ENCODE measurements around the gene TRIM10.
A peak's percentile ranks its signal among the peaks of the same experiment; 100 is the strongest.

The TRIM10 gene

GRCh38 chr6:30152016-30152673 lies 8.9 kb downstream of the TRIM10 start:
- DNase-seq (ENCODE audit: low read depth): no peak
- TF ChIP-seq, protein P1, sequence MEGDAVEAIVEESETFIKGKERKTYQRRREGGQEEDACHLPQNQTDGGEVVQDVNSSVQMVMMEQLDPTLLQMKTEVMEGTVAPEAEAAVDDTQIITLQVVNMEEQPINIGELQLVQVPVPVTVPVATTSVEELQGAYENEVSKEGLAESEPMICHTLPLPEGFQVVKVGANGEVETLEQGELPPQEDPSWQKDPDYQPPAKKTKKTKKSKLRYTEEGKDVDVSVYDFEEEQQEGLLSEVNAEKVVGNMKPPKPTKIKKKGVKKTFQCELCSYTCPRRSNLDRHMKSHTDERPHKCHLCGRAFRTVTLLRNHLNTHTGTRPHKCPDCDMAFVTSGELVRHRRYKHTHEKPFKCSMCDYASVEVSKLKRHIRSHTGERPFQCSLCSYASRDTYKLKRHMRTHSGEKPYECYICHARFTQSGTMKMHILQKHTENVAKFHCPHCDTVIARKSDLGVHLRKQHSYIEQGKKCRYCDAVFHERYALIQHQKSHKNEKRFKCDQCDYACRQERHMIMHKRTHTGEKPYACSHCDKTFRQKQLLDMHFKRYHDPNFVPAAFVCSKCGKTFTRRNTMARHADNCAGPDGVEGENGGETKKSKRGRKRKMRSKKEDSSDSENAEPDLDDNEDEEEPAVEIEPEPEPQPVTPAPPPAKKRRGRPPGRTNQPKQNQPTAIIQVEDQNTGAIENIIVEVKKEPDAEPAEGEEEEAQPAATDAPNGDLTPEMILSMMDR (IDR thresholded peaks at IDR 0.05; ENCODE audit: low read depth, low read length, missing control alignments): no peak

GRCh38 chr6:30151580-30151979 lies 9.4 kb downstream of the TRIM10 start:
- H3K4me3 ChIP-seq (ENCODE audit: low read depth, low read length): no peak overlapping the region
- no peak for DNase-seq (ENCODE audit: low read depth)
- TF ChIP-seq, protein P1 (IDR thresholded peaks at IDR 0.05; ENCODE audit: low read depth, low read length, missing control alignments): no peak

More at GRCh38 chr6:30152016-30152673, 8.9 kb downstream of the TRIM10 start:
- no peak overlapping the region for H3K4me3 ChIP-seq (ENCODE audit: low read depth, low read length)

DNA sequence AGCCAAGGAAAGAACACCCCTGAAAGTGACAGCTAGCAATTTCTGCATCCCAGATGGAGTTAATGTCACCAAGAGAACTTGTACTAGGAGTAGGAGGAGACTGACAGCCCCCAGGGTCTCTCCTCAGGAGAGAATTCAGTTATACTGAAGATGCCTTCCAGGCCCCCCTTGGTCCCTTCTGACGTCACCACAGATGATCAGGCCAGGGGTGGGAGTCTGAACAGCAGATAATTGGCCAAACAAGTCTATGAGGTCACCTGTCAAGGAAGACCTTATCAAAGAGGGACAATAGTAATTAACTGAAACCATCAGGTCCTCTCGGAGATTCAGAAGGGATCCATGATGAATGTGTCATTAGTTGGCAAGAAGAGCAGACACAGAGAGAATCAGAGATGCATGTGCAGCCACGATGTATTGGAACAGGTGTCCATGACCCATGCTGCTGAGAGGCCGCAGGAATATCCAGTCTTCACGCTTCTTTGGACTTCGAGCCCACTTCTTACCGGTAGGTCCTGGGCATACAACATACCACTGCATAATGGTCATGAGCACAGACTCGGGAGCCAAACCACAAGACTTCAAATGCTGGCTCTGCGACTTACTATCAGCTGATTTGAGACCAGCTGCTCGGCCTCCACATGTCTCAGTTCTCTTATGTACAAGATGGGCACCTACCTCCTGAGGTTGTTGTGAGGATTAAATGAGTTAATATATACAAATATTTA lies 10.2 kb downstream of the TRIM10 start:
- TF ChIP-seq, protein P1 (IDR thresholded peaks at IDR 0.05; ENCODE audit: low read depth, low read length, missing control alignments): no peak
- H3K4me3 ChIP-seq (ENCODE audit: low read depth, low read length): no peak overlapping the region
- DNase-seq (ENCODE audit: low read depth): no peak

GRCh38 chr6:30149858-30150550 lies 11.0 kb downstream of the TRIM10 start:
- no peak overlapping the region for H3K4me3 ChIP-seq (ENCODE audit: low read depth, low read length)
- no peak for DNase-seq (ENCODE audit: low read depth)
- TF ChIP-seq, protein P1 (IDR thresholded peaks at IDR 0.05; ENCODE audit: low read depth, low read length, missing control alignments): no peak

DNA sequence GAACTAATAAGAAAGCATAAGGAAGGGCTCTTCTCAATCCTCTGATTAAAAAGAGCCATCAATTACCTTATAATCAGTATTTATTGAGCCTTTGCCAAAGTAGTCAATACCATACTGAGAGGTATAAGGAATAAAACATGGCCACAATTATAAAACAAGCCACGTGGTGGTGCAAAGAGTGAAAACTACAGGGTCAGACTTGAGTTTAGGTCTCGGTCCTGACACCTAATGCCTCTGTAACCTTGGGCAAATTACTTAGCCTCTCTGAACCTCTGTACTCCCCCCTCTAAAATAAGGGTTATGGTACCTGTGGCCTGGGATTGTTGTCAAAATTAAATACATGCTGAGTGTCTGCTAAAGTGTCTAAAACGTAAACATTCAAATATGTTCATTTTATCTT lies 11.8 kb downstream of the TRIM10 start:
- DNase-seq (ENCODE audit: low read depth): no peak
- H3K4me3 ChIP-seq (ENCODE audit: low read depth, low read length): no peak overlapping the region
- TF ChIP-seq, protein P1 (IDR thresholded peaks at IDR 0.05; ENCODE audit: low read depth, low read length, missing control alignments): peak; percentile 3

DNA sequence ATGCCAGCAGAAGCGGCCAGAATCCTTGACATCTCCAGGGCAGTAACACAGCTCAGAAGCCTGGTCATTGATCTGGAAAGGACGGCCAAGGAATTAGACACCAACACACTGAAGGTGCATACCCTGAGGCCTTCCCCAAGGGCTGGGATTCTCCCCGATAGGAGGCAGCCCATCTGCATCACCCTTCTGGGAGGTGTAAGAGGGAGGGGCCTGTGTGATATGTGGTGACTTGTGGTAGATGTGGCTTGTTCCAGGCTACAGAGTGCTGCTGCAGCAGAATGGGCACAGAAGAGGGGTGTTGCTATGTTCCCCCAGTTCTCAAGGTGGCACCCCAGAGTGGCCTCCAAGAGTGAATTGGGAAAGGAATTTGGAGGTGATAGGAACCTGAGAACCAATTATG lies 13.9 kb downstream of the TRIM10 start:
- TF ChIP-seq, protein P1 (IDR thresholded peaks at IDR 0.05; ENCODE audit: low read depth, low read length, missing control alignments): no peak
- H3K4me3 ChIP-seq (ENCODE audit: low read depth, low read length): no peak overlapping the region
- no peak for DNase-seq (ENCODE audit: low read depth)

Data from GM12864 (cell line).